DMS53 treated with DMSO at 0.1 percent for 48 hours (cell line): ENCODE results near the gene NIPAL3.
A peak's percentile ranks its signal among the peaks of the same experiment; 100 is the strongest.

ENCODE experiments used
- DNase-seq: peaks from one replicate; lab custom pipeline; 2025; ENCODE audit not compliant: unreplicated experiment; lab: John Stamatoyannopoulos, UW

NIPAL3 gene

DNA sequence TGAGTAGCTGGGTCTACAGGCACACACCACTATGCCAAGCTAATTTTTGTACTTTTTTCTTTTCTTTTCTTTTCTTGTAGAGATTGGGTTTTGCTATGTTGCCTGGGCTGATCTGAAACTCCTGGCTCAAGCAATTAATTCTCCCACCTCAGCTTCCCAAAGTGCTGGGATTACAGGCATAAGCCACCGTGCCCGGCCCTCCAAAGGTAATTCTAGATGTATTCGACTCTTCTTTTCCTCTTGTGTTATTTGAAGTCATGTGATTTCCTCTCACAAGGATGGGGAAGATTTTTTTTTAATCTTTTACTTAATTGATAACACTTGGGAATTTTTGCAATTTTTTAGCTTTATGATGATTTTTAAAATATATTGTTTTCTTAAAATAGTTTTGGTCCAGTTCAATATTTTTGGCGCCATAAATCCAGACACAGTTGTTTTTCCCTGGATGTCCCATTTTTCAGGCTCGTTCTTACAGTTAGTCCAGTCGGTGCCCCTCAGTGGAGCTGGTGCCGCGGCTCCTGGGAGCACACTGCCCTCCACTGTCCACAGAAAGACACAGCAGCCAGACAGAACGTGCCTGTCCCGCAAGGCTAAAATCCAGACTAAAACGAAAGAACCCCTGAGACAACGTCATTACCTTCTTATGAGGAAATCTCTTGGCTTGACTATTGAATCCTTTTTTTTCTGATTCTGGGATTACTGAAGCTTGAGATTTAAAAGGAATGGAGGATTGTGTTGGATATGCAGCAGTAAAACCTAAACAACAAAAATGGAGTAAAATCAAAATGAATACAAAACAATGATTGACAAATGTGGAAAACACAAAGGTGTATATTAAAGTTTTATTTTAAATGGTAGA, 24.4 kb upstream of the NIPAL3 start:
- peak; percentile 64 for DNase-seq

DNA sequence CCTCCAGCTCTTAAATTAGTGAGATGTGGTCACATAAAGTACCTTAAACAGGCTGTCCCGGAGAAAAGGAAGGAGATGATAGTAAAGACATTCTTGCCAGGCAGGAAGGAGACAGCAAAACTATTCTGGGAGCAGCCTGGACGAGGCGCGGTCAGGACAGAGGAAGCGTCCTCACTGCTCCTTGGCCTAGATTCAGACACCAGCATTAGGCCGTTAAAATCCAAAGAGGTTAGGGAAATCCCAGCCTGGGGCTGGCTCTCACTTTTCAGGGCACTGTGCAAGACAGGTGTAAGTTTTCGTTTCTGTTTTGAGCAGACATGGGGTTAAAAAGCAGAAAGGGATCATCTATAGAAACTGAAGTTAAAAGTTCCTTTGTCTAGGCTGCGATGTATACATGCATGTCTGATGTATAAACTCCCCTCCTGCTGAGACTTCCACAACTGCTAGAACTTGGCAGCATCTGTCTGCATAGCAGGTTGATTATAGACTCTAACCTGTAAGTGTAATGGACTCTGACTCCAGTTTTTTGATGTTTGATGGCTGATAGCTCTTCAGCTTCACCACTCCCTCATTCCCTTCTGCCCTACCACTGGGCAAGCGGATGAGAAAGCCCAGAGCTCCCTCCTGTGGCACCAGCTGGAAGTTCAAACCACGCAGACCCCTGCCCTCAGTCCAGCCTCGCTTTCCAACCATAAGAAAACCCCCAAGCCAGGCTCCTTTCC, 23.6 kb upstream of the NIPAL3 start:
- peak; percentile 52 for DNase-seq

DNA sequence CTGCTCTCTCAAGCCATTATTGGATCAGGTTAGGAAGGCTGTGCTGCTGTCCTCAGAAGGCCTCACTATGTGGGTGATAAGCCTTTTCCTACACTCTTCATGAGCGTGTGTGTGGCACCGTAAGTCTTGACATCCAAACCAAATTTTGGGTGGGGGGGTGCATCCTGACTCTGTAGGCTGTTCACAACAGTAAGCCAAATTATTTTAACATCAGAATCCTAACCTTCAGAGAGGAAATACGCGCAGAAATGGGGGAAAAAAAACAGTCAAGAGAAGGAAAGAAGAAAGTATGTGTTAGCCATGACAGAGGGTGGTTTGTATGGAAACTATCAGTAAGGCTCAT, 23.0 kb upstream of the NIPAL3 start:
- DNase-seq, result no peak

DNA sequence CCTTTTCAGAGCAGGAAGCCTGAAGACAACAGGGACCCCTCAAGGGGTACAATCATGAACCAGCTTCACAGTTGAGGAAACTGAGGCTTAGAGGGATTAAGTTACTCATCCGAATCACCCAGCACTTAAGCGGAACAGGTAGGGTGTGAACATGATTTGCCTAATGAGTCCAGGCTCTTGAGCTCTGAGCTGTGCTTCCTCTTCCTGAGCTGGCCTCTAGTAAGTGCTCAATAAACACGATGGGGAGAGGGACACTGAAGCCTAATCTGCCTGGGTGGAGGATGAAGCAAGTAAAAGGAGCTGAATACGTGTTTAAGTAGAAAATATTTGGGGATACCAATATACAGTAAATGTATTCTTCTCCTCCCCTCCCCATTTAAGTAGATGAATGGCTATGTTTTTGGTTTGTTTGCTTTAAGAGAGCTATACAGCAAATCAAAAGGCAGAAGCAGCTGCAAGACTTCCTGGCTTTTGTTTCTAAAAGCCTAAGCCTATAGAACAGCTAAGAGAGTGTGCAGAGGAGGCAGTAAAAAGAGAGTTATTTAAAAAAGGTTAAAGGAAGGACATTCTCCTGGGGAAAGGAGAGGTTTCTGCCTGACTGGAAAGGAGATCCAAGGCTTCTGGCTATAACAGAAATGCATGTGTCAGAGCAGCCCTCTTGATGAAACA, 22.5 kb upstream of the NIPAL3 start:
- DNase-seq, result peak; percentile 15

DNA sequence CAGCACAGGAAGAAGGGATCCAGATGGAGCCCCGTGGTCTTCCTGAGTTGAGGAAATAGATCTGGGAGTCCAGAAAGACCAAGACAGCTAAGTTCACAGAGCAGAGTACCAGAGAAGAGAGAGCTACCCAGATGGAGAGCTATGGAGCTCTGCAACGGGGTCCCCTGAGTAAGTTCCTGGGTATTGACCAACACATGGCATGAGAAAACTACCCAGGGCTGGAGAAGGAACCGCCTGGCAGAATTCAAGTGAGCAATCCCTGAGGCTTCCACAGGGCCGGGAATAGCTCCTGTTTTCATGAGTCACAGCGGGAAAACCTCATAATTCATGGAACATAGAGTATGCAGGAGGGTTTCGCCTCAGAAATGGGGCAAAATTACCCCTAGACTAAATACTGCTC, 21.7 kb upstream of the NIPAL3 start:
- no peak for DNase-seq

DNA sequence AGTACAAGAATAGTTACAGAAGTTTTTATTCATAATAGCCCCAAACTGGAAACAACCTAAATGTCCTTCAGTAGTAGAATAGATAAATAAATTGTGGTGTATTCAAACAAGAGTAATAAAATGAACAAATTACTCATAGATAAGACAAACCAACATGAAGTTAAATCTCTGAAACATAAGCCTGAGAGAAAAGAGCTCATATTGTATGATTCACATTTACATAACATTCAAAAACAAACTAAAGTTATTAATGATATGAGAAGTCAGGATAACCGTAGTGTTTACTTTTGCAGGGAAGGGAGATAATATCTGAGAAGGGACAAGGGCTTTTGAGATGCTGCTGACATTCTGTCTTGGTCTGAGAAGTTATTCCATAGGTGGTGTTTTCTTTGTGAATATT, 15.5 kb upstream of the NIPAL3 start:
- DNase-seq, result no peak

DNA sequence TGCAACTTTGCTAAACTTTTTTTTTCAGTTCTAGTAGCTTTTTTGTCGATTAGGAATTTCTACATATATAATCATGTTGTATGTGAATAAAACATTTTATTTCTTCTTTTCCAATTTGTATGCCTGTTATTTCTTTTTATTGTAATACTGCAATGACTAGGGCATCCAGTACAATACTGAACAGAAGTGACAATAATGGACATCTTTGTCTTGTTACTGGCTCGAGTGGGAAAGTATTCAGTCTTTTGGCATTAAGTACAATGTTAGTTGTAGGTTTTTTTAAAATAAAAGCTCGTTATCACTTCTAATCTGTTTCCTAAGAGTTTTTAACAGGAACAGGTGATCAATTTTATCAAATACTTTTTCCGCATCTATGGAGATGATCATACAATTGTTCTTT, 11.8 kb upstream of the NIPAL3 start:
- DNase-seq, result no peak

DNA sequence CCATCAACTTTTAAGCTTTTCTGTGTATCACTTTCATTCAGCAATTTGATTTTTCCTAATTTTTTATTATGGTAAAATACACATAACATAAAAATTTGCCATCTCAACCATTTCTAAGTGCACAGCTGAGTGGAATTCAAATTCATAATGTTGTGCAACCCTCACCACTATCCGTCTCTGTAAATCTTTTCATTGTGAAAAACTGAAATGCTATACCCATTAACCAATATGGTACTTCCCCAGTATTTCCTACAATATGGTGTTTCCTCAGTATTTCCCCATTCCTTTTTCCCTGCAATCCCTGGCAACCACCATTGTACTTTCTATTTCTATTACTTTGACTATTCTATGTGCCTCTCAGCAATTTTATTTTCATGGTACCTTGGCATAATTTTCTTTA, 8.8 kb upstream of the NIPAL3 start:
- DNase-seq, result no peak

DNA sequence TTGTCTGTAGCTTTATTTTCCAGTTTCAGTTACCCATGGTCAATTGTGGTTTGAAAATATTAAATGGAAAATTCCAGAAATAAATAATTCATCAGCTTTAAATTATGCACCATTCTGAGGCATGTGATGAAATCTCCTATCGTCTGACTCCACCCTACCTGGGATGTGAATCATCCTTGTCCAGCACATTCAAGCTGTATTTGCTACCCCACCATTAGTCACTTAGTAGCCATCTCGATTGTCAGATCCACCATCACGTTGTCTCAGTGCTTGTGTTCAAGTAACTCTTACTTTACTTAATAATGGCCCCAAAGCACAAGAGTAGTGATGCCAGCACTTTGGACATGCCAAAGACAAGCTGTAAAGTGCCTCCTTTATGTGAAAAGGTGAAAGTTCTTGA, 6.1 kb upstream of the NIPAL3 start:
- DNase-seq, result no peak

DNA sequence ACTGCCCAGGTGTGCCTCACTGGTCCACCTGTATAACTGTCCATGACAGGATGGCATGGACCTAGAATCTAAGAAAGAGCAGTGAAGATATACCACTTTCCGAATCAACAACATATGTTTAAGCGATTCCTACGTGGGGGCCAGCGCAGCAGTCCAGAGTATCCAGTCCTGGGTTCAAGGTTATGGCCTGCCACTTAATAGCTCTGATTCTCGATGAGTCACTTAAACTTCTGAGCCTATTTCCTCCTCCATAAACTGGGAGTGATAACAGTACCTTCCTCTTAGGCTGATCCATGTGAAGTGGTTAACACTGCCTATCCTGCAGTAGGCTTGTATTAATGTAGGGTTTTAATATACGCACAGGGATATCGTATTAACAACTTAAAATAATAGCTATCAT, 4.9 kb upstream of the NIPAL3 start:
- no peak for DNase-seq

DNA sequence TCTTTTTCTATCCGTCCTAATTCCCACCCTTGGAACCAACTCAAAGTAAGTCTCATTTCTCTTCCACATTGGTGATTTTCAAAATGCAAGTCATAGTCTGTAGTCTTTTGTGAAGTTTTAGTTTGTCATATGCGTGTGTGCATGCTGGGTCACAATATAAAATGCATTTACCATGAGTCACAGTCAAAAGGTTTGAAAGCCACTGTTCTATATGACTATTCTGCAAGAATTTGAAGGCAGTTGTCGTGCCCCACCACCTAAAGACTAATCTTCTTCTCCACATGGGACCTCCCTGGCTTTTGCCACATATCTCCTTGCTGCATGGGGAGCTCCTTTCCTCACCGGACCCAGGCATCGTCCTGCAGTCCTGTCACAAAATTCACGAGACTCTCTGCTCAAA, 3.6 kb upstream of the NIPAL3 start:
- no peak for DNase-seq

DNA sequence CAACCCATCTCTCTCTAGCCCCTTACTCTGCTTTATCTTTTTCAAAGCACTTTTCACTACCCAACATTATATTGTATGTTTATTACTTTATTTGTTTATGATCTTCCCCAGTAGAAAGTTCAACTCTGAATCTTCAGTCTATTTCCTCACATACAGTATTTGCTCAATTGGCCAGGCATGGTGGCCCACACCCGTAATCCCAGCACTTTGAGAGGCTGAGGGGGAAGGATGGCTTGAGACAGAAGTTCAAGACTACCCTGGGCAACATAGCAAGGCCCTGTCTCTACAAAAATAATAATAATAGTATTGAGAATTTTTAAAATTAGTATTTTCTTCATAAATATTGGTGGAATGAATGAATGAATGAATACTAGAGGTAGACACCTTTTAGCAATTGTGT, 3.2 kb upstream of the NIPAL3 start:
- no peak for DNase-seq

DNA sequence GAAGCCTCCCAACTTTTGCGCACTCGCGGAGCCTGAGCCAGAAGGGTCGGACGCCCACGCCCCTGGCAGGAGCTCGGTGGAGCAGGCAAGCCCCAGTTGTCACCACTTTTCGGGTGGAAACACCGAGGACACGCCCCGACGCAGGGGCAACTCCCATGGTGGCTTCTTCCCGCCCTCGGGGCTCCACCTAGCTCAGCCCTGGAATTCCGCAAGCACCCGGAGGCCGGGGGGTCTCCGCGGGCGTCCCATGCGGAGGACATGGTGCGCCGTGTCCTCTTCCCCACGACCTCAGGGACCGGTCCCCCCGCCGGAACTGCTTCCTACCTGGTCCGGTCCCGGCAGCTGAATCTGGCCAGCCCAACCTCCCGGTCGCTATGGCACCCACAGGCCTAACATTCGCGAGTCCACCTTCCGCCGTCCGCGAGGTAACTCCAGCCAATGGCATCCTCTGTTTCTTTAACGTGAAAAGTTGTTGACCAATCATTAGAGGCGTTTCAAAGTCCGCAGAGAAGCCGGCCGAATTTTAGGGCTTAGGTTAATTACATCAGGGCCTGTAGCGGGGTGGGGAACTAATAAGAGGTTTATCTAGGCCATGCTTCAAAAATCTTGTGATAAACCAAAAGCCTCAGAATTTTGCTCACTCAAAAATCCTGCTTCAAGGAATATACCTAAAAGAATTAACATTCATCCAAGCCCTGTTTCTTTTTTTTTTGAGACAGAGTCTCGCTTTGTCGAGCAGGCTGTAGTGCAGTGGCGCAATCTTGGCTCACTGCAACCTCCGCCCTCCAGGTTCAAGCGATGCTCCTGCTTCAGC, 2.0 kb upstream of the NIPAL3 start, which contains the start of gene STPG1:
Gene STPG1, minus strand, starts transcription at position 433 of the 814 bp plus-strand sequence. CDS start 12,394 bp downstream, outside the sequence.
- DNase-seq, result peak; percentile 70

DNA sequence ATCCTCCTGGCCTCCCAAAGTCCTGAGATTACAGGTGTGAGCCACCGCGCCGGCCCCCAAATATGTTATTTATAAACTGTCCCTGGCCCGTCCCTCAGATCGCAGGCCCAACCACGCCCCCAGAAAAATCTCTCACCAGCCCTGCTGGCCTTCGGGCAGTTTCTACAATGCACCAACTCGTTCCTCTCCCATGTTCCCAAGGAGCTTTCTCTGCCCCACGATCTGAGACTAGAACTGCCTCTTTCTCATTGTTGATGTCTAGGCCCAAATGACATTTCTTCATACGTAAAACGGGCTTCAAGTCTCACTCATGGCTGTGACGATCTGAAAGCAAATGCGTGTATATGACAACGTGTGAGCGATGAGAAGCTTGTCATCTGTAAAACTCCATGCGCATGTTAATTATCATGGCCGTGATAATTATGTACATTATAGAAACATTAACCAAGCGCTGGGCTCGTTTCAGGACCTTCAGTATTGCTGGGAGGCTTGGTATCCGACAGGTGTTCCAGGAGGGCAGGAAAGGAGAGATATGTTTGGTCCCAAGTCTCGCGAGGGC, 748 bp upstream of the NIPAL3 start:
- DNase-seq, result no peak

DNA sequence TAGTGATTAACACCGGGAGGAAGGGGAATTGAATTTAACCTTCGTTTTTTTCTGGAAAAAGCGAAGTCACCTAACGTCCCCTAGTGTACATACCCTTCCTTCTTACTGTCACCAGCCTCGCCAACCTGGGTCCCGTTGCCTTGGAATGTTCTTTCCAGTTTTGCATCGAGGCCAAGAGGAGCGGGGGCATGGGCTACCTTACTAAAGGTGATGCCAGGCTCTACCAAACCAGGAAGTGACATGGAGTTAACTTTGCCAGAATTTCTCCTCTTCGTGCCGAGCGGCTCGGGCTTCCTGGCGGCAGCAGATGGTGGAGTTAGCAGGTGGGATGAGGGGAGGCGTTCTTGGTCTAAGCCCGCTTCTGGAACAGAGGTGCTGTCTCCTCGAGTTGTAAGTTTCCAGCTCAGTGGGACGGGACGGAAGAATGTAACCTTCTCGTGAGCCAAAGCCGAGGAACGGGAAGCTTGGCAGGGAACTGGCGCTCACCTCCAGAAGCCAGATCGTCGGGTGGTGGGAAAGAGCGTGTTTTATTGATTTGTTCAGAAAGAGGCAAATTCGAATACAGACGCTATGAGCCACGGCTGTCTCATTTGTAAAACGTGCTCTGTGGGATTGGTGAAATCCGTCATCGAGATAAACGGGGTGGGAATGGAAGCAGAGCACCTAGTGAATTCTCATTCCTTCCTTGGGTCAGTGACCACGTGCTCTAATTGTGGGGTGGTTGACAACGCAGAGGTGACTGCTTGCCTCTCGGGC, 486 bp downstream of the NIPAL3 start:
- peak; percentile 45 for DNase-seq

DNA sequence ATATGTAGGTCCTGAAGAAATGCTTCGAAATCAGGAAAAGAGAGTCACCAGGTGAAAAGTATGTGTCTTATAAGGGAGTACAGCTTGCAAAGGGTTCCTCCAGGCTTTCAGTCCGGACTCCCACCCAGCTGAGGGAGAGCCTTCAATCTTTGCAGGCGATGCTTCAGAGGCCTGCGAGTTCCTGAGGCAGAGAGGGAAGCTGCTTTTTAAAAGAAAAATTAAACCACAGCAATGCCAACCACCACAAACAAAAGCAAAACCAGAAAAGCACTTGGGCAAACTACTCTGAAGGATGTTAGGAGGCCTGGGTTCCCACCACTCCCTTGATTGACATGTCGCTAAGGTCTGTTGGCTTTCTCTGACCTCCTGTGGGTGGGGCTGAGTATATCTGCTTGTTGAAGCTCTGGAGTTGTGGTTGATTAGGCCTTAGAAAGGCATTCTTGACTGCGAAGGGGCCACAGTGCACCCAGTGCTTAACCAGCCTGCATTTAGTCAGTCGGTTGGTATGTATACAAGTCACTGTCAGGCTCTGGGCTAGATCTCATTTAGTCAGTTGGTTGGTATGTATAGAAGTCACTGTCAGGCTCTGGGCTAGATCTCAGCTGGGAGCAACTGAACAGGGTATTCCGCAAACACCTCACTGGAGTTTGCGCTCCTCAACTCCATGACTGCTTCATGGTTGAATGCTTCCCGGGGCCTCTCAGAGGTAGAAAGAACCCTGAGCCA, 1.2 kb downstream of the NIPAL3 start:
- peak; percentile 12 for DNase-seq

DNA sequence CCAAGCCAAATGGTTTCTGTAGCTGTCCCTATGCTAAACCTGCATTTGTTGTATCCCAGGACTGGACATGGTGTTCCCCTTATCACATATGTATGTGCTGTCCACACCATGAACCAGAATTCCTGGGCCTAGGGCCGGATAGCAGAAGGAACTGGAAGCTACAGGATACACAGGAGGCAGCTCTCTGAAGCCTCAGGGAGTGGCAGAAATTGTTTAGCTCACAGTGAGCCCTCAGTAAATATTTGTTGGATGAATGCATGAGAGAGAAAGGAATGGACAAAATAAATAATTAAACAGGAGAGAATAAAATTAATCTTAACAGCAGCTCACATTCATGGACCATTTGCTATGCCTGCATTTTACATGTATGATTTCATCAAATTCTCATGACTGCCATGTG, 2.1 kb downstream of the NIPAL3 start:
- no peak for DNase-seq

DNA sequence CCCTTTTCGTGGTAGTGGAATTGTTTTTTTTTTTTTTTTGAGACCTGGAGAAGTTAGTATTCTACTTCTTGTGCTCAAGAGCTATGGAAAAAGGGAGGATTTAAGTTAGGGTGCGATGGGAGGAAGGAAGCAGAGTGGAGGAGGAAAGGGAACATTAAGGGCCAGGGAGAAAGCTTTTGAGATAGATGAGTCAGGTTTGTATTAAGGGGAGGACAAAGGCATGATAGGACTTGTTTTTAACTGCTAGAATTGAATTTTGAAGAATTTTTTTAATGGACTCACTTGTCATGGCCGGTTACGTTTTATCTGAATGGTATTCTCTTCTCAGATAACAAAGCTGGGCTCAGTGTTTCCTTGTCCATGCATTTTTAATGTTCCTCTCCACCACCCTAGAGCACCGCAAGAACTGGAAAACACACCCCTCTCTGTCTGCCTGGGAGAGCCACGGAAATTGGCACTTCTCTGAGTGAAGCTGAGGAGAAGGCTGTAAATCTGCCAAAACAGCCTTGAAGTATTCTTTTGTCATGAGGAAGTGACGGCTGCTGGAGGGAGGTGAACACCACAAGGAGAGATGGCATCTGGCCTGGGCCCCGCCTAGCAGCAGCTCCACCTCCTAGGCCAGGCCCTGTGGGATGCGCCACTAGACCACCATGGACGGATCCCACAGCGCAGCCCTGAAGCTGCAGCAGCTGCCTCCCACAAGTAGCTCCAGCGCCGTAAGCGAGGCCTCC, 3.5 kb downstream of the NIPAL3 start:
- DNase-seq, result no peak

DNA sequence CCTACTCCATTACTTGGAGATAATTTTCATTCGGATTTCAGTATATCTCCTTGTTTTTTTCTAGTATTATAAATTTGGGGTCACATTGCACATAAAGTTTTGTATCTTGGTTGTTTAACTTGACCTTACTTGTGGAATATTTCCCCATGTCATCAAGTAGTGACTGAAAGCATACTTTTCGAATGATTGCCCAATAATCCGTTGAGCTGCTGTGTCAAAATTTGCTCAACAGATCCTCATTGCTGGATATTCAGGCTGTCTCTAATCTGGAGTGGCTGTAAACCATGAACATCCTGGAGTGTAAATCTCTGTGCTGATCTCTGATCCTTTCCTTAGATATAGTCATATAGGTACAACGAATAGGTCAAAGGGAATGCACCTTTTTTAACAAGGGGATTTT, 4.9 kb downstream of the NIPAL3 start:
- no peak for DNase-seq
